Stimulated activated CD4-positive, alpha-beta T cell treated with anti-CD3 and anti-CD28 coated beads, Interleukin-2, amount 100 ng/mL, for 24 hours (primary cell): Measurements from ENCODE around the gene SMCO2.

Experiments used
- DNase-seq, 2 donors: peaks; one replicate each; pipeline ENCODE4 v3.0.0-alpha.2; 2020

The SMCO2 gene

DNA sequence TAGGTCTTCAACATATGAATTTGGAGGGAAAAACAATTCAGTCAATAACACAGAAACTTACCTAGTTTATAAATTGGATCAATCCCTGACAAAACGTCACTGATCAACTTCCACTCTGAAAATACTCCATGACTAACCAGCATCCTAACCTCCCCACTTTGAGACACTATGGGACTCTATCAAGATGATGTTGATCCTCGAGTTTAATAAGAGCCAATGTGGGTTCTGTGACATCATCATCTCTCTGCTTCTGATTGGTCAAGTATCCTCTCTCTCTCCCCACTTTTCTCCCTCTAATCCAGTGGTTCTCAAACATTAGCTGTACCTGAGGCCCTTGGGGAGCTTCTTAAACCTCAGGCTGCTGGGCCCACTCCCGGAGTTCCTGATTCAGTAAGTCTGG, at the start of gene SMCO2:
Gene SMCO2, plus strand, starts transcription at position 301 of the 400 bp plus-strand sequence. CDS start 23,896 bp downstream, outside the sequence.
- DNase-seq, result no peak

DNA sequence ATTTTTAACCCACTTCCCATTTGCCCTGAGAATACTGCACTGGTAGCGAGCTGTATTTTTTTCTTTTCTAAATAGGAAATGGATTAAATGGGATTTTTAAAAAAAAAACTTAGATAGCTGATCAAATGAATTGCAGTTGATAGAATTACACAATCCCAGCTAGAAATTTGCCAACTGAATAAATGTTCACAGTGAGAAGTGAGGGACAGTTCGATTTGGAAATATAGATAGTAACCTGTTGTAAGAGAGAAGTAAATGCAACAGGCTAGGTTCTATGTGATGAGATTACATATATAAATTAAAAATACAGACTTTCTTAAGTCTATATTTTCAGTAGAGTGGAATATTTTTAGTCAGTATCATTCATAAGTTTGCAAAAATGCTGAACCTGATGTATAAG, 48.1 kb upstream of the SMCO2 start:
- no peak for DNase-seq

GRCh38 chr12:27399074-27399473, 47.5 kb upstream of the SMCO2 start:
- DNase-seq, result no peak

DNA sequence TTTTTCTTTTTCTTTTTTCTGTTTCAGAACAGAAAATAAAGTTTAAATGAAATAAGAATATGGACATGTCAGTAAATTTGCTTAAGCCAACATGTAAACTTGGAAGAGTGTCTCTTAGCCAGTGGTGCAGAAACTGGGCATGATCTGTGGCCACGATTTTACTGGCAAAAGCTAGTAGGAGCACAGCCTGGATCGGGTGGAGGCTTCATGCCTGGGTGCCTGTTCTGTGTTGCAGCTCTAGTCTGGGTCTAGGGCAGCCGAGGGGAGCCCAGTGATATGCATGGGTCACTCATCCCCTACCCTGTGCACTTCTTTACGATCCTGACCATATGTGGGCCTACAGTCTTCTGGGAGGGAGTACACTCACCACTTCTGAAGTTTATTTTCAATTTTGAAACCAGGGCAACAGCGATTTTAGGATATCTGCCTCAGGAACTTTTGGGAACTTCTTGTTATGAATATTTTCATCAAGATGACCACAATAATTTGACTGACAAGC, 45.6 kb upstream of the SMCO2 start:
- no peak for DNase-seq

- DNase-seq, result no peak
Observed at GRCh38 chr12:27412047-27412446, 34.5 kb upstream of the SMCO2 start.

DNA sequence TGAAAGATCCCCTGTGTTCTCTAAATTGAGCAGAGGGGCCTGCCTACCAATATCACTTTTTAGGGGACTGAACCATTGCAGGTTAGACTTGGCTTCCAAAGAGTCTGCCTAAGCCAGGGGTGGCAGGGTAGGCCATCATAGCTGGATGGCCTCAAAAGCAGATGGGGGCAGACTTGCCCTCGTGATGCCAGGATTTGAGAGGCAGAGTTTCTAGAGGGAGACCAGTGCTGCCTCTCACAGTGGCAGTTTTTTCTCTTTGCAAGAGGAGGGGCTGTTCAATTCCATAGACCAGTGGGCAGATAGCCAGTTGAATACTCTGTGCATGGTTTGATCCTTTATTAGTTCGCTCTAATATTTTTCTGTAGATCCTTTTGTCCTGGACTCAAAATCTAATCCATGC, 23.8 kb upstream of the SMCO2 start:
- DNase-seq, result no peak

GRCh38 chr12:27424631-27425230, 21.8 kb upstream of the SMCO2 start:
- no peak for DNase-seq

DNA sequence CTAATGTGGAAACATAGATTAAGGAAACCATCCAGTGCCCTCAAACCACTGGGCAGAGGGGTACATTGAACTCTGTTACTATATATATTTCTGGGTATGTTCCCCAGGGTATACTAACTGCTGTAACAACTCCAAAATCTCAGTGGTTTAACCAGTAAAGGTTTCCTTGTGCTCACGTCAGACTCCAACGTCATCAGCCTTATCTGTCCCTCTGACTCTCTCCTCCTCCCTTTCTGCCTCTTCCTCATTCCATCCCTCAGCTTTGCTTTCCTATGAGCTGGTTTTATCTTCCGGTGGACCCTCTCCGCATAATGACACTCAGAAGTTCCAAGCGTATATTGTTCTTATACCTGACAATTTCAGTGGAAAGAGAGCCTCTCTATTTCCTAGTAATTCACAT, 21.2 kb upstream of the SMCO2 start:
- no peak for DNase-seq

GRCh38 chr12:27426743-27427487, 19.6 kb upstream of the SMCO2 start:
- DNase-seq, result no peak

- no peak for DNase-seq
Observed at GRCh38 chr12:27427824-27428223, 18.7 kb upstream of the SMCO2 start.

- no peak for DNase-seq
Observed at GRCh38 chr12:27428466-27428865, 18.1 kb upstream of the SMCO2 start.

- DNase-seq, result no peak
Observed at GRCh38 chr12:27429606-27430005, 16.9 kb upstream of the SMCO2 start.

GRCh38 chr12:27431185-27431584, 15.4 kb upstream of the SMCO2 start:
- no peak for DNase-seq

DNA sequence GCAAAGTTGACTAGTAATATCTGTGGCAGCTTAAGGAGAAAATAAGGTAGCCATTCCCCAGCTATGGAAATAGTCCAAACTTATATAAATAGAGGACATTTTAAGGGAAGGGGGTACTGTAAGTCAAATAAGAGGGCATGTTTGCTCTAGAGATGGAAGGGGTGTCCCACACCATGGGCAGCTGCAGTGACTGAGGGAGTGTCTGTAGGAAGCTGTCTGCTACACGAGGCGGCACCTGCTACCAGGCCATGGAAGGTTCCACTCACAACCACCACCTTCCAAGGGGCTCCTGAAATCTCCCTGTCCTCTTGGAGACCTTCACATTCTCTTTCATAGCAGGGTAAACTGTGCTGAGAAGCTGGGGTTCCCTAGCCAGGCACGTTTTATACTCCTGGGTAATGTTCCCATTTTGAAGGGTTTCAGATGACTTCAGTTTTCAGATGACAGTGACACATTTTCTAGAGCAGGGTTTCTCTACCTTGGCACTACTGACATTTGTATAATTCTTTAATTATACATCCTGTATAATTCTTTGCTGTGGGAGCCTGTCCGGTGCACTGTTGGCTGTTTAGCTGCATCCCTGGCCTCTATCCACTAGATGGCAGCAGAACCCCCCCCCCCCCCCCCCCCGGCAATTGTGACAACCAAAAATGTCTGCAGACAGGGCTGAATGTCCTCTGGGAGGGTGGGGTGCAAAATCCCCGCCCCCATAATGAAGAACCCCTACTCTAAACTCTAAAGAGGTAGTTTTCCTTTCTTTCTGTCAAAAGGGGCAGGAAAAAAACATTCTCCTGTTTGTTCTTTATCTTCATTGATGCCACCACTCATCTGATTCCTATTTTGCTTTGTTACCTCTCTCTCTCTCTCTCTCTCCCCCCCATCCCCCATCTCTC, 11.6 kb upstream of the SMCO2 start:
- DNase-seq, result peak in 1 of 2 donors; percentile 18

DNA sequence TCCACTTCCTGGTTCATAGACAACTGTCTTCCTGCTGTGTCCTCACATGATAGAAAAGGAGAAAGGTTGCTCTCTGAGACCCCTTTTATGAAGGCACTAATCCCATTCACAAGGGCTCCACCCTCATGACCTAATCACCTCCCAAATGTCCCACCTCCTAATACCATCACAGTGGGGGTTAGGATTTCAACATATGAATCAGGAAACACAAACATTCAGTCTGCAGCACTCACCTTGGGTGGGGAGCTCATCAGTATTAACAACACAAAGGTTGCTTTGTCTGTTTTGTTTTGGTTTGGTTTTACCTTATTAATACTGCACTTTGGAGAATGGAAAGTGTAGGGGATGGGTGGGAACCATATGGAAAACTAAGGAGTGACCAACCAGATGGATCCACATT, 10.5 kb upstream of the SMCO2 start:
- no peak for DNase-seq

DNA sequence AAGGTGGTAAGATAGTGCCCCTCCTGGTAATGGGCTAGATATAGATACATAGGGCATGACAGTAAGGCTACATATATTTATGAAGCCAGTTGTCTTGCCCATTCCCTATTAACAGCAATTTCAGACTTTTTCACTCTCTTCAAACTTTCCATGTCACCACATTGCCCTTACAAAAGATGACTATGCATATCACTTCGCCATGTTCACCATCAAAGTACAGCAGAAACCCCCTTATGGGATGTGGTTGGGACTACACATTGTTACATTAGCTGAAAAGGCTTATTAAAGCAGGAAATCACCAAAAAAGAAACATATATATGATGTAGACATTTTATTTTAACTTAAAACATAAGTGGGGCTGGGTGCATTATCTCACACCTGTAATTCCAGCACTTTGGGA, 9.8 kb upstream of the SMCO2 start:
- DNase-seq, result no peak

- DNase-seq, result no peak
Observed at GRCh38 chr12:27437839-27438238, 8.7 kb upstream of the SMCO2 start.

- DNase-seq, result no peak
Observed at GRCh38 chr12:27447761-27448160, 1.2 kb downstream of the SMCO2 start.

- no peak for DNase-seq
Observed at GRCh38 chr12:27449026-27449425, 2.5 kb downstream of the SMCO2 start.

- DNase-seq, result no peak
Observed at GRCh38 chr12:27449893-27450534, 3.5 kb downstream of the SMCO2 start.

- no peak for DNase-seq
Observed at GRCh38 chr12:27451036-27451825, 4.7 kb downstream of the SMCO2 start.

DNA sequence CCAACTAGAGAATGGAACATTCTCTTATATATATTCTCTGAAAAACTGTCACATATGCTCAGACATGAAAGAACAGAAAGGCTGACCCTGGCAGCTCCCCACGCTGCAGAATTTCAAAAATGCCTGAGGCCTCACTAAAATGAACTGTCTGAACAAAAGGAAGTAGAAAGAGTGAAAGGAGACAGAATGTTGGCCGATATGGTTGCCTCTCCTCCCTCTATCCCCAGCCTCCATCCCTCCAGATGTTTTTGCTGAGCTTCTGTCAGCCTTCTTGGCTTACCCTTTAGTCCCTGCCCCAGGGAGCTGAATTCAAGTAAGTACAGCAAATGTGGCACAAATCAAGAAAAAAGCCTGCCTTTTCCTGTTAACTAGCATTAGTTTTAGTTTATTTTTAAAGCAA, 6.9 kb downstream of the SMCO2 start:
- DNase-seq, result no peak
